HG03175 (cell line): Measurements from ENCODE around the gene CCRL2.

Experiments used
- ATAC-seq: cut with Tn5 transposase; IDR thresholded peaks from one replicate; pipeline ENCODE4 v1.9.1; 2021; ENCODE audit warnings: mild to moderate bottlenecking, moderate library complexity; ENCODE audit not compliant: unreplicated experiment

The CCRL2 gene

DNA sequence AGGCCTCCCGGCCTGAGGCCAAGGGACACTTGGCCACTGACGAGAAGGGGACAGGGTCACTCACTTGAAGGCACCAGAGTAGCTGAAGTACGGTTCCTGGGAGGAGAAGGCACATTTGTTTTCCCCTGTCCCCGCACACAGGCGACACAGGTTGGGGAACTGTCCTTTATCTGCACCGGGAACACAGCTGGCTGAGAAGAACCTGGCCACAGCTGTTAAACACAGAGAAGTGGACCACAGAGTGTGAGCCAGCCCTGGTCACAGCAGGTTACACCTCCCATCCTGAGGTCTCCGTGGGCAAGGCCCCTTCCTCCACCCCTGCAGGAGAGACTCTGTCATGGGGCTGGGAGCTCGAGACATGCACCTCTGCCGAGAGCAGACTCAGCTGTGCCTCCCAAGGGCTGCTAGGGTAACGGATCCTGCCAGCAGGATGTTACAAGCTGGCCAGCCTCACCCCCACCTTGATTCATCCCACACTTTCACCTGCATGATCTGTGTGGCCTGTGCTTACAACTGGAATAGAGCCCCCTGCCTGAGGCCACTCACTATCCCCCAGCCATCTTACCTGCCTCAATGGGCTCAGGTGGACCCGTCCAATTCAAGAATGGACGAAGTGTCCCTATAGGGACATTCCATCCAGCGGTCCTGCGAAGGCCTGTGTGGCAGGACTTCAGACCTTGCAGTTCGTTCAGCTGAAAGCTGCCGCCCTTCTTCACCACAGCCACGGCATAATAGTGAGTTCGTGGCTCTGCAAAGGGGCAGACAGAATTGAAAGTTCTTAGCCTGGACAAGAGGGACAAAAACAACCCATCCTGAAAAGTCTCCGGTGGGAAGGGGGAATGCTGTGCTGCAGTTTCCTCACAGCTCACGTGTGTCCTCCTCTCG is 48.4 kb downstream of the CCRL2 start:
- ATAC-seq: no peak

DNA sequence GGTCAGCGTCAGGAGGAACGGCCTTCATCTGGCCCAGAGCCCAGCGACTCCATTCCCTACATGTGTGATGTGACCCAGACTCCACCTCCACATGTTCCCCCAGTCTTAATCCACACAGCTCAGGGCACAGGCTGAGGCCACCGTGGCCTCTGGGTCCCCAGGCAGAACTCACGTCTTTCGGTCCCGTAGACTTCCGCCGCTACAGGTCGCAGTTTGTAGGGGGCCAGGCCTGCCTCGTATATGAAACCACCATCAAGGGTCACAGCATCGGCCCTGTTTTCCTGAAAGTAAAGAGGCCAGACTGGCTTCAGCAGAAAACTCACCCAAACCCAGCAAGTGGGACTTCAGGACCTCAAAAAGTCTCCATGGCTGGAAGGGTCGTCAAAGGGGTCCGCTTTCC is 49.1 kb downstream of the CCRL2 start:
- ATAC-seq: no peak
